Breast epithelium (tissue), 3 donors: ENCODE measurements around the gene CEP126.

Experiments
- POLR2A ChIP-seq: fragments of 450-650 bp; IDR thresholded peaks from one replicate; pipeline ENCODE4 v1.6.1; 2016; ENCODE audit warnings: antibody characterized with exemption, mild to moderate bottlenecking, moderate library complexity
- POLR2AphosphoS5 ChIP-seq, 3 donors: sonication (generic); formaldehyde crosslinking; IDR thresholded peaks; one replicate each; pipeline ENCODE4 v1.6.1; 2017; ENCODE audit warnings: antibody characterized with exemption in 3 of 3
- TF ChIP-seq, protein P1 (sequence below), 3 donors: fragments of 450-650 bp; IDR thresholded peaks; one replicate each; pipeline ENCODE4 v1.5.1; 2016 to 2017; ENCODE audit warnings: antibody characterized with exemption in 3 of 3, mild to moderate bottlenecking in 3 of 3, moderate library complexity in 3 of 3

- TF ChIP-seq, protein P1, sequence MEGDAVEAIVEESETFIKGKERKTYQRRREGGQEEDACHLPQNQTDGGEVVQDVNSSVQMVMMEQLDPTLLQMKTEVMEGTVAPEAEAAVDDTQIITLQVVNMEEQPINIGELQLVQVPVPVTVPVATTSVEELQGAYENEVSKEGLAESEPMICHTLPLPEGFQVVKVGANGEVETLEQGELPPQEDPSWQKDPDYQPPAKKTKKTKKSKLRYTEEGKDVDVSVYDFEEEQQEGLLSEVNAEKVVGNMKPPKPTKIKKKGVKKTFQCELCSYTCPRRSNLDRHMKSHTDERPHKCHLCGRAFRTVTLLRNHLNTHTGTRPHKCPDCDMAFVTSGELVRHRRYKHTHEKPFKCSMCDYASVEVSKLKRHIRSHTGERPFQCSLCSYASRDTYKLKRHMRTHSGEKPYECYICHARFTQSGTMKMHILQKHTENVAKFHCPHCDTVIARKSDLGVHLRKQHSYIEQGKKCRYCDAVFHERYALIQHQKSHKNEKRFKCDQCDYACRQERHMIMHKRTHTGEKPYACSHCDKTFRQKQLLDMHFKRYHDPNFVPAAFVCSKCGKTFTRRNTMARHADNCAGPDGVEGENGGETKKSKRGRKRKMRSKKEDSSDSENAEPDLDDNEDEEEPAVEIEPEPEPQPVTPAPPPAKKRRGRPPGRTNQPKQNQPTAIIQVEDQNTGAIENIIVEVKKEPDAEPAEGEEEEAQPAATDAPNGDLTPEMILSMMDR (IDR thresholded peaks at IDR 0.05): no peak
- no peak for TF ChIP-seq POLR2A
- TF ChIP-seq POLR2AphosphoS5 (IDR thresholded peaks at IDR 0.05): no peak
These were observed 30.6 kb downstream of the CEP126 start for GRCh38 chr11:101945448-101945847.
